Skeletal muscle tissue (tissue), 4 donors: ENCODE measurements around the gene PSAT1. TPM values are rescaled to one million over a fixed set of nuclear protein-coding genes. Genes with fewer than 3 reads are reported as not detected.

Source experiments
- H3K27ac ChIP-seq: one replicate; pipeline ENCODE4 v1.7.0; 2013; ENCODE audit warnings: mild to moderate bottlenecking, low read depth, low read length, inconsistent platforms
- H3K27me3 ChIP-seq, 3 donors: one replicate each; pipeline ENCODE4 v1.7.0; 2013; ENCODE audit warnings: low read length in 3 of 3; ENCODE audit not compliant: control insufficient read depth in 3 of 3, insufficient read depth in 3 of 3
- H3K36me3 ChIP-seq, 3 donors: one replicate each; pipeline ENCODE4 v1.7.0; 2013; ENCODE audit warnings: low read length in 3 of 3; ENCODE audit not compliant: control insufficient read depth in 3 of 3, insufficient read depth in 3 of 3
- H3K4me1 ChIP-seq, 3 donors: one replicate each; pipeline ENCODE4 v1.7.0; 2013; ENCODE audit warnings: low read length in 3 of 3, mild to moderate bottlenecking in 3 of 3; ENCODE audit not compliant: control insufficient read depth in 3 of 3, insufficient read depth in 3 of 3
- H3K4me3 ChIP-seq, 3 donors: one replicate each; pipeline ENCODE4 v1.7.0; 2013; ENCODE audit warnings: low read length in 3 of 3
- H3K9ac ChIP-seq, 3 donors: one replicate each; pipeline ENCODE4 v1.7.0; 2013; ENCODE audit warnings: low read length in 3 of 3, mild to moderate bottlenecking in 3 of 3, moderate library complexity in 2 of 3, low read depth in 1 of 3
- H3K9me3 ChIP-seq, 3 donors: one replicate each; pipeline ENCODE4 v1.7.0; 2013; ENCODE audit warnings: low read length in 3 of 3; ENCODE audit not compliant: control insufficient read depth in 3 of 3
- total RNA-seq: library from RNA; depleted of rRNA; stranded (reverse); fragments of >200 nt; gene quantifications from one replicate; pipeline ENCODE4 v1.2.3, GENCODE V29; 2014
- donor health status: Osteomylitis.

PSAT1 gene
- total RNA-seq, 1 donor from 2014 or later: 10.4 TPM

DNA sequence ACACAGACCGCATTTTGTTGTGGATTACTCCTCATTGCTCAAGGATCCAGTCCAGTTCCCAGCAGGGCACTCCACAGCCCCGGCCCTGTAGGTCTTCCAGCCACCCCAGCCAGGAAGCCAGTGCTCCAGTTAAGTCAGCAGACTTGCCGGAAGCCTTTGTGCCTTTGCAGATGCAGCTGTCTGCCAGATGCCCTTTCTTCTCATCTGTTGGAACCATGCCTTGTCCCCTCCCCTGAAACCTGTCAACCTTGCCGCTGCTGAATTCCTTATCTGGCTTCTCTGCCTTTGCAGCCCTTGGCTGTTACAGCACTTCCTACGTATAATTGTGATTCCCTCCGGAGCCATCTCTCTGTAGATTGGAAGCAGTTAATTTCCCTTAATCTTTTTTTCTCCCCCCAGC is 28.4 kb downstream of the PSAT1 start:
- Histone ChIP-seq H3K9me3 (no peaks in the 10 kb centered on the region), H3K27ac (no peak overlapping the region), H3K36me3 (no peaks in the 10 kb centered on the region), H3K27me3 (no peaks in the 10 kb centered on the region), H3K4me1 (no peaks in the 10 kb centered on the region), H3K9ac (no peak overlapping the region), H3K4me3 (no peak overlapping the region)

DNA sequence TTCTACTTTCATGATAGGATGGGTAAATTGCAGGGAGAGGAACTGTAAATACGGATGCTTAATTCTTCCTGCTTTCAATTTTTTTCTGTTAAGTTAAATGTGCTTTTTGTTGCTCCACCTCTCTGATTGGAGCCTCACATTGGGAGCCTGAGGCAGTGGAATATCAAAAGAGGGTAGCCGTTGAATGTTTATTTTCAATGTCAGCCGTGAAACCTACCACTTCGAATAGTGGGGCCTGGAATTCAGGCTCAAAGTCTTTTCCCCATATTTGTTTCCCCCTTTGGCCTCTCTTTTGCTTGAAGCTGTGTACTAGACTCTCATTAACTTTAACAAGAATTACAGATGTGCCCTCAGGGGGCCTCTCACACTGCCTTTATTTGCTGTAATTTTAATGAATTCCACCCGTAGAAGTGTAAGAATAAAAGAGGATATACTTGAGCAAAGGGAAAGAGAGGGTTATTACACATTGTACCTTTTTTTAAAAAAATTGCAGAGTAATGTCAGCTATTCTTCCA is 29.0 kb downstream of the PSAT1 start:
- Histone ChIP-seq H3K9ac (no peak overlapping the region), H3K36me3 (no peaks in the 10 kb centered on the region), H3K27ac (no peak overlapping the region), H3K9me3 (no peaks in the 10 kb centered on the region), H3K4me3 (no peak overlapping the region), H3K27me3 (no peaks in the 10 kb centered on the region), H3K4me1 (no peaks in the 10 kb centered on the region)

DNA sequence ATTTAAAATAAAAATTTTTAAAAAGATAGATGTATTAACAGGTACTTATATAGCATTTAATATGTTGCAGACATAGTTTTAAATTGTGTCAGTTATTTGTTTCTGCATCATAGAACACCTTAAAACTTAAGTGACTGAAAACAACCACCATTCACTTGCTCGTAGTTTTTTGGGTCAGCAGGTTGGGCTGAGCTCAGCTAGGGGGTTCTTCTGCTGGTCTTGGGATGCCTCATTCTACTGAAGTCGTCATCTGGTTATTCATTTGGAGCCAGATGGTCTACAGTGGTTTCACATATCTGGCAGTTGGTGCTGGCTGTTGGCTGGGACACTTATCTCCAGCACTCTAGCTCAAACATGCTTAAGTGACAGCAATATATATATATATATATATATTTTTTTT is 29.6 kb downstream of the PSAT1 start:
- Histone ChIP-seq H3K36me3 (no peaks in the 10 kb centered on the region), H3K27me3 (peaks cover 0 to 3% (median 0%) of the 10 kb centered on the region in 3 donors), H3K27ac (no peak overlapping the region), H3K9me3 (no peaks in the 10 kb centered on the region), H3K4me1 (no peaks in the 10 kb centered on the region), H3K4me3 (no peak overlapping the region), H3K9ac (no peak overlapping the region)

DNA sequence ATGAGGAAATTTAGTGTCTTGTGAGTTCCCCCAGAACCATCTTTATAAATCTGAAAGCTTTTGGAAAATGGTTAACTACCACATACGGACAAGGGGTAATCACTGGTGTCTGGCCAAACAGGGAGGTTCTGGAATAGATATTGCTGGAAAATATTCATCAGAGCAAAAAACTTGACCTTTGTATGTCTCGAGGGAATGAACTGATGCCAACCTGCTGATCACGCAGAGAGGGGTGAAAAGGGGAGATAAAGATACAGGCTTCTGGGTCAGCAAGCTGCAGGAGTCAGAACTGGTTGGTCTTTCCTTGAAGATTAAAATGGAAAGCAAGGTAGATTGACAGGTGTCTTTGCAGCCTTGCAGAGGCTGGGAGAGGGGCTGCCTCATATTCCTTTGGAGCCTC is 35.5 kb downstream of the PSAT1 start:
- Histone ChIP-seq H3K27ac (no peak overlapping the region), H3K4me1 (no peaks in the 10 kb centered on the region), H3K9me3 (no peaks in the 10 kb centered on the region), H3K27me3 (peaks cover 0 to 3% (median 0%) of the 10 kb centered on the region in 3 donors), H3K36me3 (no peaks in the 10 kb centered on the region), H3K4me3 (no peak overlapping the region), H3K9ac (no peak overlapping the region)

DNA sequence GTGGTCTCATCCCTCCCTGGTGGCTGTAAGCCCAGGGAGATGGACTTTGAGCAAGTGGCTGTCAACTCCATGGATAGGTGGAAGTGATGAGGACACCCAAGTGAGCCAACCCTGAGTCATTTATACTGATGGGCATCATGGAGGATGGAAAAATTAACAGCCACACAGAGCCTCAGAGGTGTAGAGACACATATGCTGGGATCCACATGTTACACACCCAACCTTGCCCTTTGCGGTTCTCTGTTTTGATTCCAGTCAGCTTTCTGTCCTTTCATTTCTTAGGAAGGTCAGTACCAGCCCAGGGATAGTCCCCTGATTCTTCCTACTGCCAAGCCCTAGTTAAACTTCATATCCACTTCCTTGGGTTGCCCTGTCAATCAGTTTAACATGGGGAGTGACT is 51.9 kb downstream of the PSAT1 start:
- Histone ChIP-seq H3K27ac (no peak overlapping the region), H3K4me1 (no peaks in the 10 kb centered on the region), H3K36me3 (no peaks in the 10 kb centered on the region), H3K4me3 (no peak overlapping the region), H3K9ac (no peak overlapping the region), H3K9me3 (no peaks in the 10 kb centered on the region), H3K27me3 (peaks cover 0 to 3% (median 0%) of the 10 kb centered on the region in 3 donors)

DNA sequence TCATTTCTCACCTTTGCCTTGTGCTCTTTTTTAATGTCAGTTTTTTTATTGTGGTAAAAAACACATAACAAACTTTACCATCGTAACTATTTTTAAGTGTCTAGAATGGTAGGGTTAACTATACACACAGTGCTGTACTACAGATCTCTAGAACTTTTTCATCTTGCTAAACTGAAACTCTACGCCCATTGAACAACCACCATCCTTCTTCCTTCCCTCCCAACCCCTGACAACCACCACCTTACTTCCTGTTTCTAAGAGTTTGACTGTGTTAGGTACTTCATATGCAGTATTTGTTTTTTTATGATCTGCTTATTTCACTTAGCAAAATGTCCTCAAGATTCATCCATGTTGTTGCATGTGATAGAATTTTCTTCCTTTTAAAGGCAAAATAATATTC is 54.9 kb downstream of the PSAT1 start:
- no peaks in the 10 kb centered on the region for H3K27me3 ChIP-seq
- no peaks in the 10 kb centered on the region for H3K36me3 ChIP-seq
- H3K9me3 ChIP-seq: no peaks in the 10 kb centered on the region
- H3K9ac ChIP-seq: no peak overlapping the region
- no peak overlapping the region for H3K27ac ChIP-seq
- no peak overlapping the region for H3K4me3 ChIP-seq
- H3K4me1 ChIP-seq: no peaks in the 10 kb centered on the region

DNA sequence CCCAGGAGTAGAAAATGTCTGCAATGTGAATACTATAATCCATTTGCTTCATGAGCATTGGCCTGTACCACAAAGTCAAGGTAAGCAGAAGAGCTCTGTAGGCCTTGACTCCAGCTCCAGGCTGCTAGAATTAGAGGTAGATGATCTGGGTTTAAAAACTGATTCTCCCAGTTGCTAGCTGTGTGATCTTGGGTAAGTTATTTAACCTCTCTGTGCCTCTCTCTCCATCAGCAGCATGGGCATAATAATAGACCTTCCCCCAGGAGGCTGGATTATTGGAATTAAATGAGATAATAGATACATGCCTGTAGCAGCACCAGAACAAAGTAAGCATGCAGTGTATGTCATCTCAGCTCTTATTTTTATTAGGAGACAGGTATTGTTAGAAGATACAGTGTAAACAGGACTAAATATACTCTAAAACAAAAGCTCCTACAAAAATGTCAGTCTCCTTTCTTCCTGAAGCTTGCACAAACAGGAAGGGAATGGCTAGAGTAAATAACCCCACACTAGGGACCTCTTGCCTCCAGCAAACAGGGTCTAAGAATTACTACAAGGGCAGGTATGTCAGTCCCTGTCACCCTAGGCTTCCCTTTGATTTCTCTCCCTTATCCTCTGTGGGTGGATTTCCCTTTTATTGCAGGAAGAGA is 57.5 kb downstream of the PSAT1 start:
- Histone ChIP-seq H3K27ac (no peak overlapping the region), H3K36me3 (no peaks in the 10 kb centered on the region), H3K4me1 (no peaks in the 10 kb centered on the region), H3K4me3 (no peak overlapping the region), H3K9me3 (no peaks in the 10 kb centered on the region), H3K9ac (no peak overlapping the region), H3K27me3 (no peaks in the 10 kb centered on the region)

DNA sequence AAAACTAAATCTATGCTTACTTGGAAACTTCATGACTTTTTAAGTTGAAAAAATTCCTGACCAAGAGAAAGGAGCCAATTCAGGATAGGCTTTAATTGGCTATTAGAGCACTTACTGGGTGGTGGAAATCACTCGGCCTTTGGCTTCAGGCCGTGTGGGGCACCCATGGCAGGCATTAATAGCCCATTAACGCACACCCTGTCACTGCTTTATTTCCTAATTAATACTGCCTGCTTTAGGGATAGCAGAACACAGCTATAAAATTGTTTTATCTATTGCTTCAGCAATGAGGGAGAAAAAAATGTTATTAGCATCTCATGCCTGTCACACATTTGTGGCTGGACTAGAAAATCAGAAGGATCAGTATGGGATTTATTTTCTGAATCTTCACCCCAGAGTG is 58.1 kb downstream of the PSAT1 start:
- no peak overlapping the region for H3K27ac ChIP-seq
- no peaks in the 10 kb centered on the region for H3K36me3 ChIP-seq
- H3K9me3 ChIP-seq: no peaks in the 10 kb centered on the region
- H3K27me3 ChIP-seq: no peaks in the 10 kb centered on the region
- H3K4me3 ChIP-seq: no peak overlapping the region
- H3K9ac ChIP-seq: no peak overlapping the region
- no peaks in the 10 kb centered on the region for H3K4me1 ChIP-seq

DNA sequence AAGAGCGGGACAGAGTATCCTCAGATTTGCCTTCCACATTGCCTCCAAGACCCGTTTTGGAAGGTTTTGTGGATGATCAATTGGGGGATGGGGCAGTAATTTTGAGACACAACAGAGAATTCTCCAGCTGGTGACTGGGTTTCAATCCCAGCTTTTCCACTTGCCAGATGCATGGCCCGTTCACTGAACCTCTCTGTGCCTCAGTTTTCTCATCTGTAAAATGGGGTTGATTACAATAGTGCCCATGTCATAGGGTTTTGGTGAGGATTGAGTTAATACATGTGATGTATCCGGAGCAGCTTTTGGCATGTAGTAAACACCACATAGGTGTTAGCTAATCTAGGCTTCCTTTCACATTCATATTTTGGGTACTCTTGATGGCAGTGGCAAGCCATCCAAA is 59.7 kb downstream of the PSAT1 start:
- H3K27me3 ChIP-seq: no peaks in the 10 kb centered on the region
- H3K27ac ChIP-seq: no peak overlapping the region
- H3K36me3 ChIP-seq: no peaks in the 10 kb centered on the region

DNA sequence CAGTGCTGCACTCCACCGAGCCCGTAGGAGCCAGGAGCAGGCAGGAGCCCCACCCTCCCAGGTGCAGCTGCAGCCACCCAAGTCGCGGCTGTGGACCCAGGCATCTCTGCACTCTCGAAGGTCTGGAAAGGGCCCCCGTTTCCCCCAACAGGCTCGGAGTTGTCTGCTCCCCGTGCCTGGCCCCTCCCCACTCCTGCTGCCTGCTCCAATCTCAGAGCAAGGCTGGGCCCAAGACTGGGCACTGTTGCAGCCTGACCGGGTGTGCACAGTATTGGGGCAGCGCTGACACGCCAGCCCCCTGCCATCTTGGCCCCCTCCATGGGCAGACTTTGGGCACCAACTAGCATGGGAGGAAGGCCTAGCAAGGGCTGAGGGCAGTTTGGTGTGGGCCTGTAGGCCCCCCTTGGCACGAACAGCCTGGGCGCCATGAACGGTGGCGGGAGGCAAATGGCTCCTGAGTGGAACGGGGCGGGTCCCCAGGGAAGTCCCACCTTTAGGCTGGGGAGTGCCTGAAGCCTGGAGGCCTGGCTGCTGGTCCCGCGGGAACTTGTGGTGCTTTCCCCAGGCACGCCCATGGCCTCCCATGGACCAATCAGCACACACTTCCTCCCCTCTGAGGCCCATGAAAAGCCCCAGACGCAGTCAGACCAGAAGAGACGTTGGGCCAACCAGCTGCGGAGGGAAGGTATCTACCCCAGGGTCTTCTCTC is 60.4 kb downstream of the PSAT1 start:
- Histone ChIP-seq H3K9me3 (no peaks in the 10 kb centered on the region), H3K27ac (no peak overlapping the region), H3K36me3 (no peaks in the 10 kb centered on the region), H3K9ac (no peak overlapping the region), H3K27me3 (no peaks in the 10 kb centered on the region), H3K4me1 (no peaks in the 10 kb centered on the region), H3K4me3 (no peak overlapping the region)

More for the DNA sequence above, 59.7 kb downstream of the PSAT1 start:
- H3K4me3 ChIP-seq: no peak overlapping the region
- H3K4me1 ChIP-seq: no peaks in the 10 kb centered on the region
- H3K9me3 ChIP-seq: no peaks in the 10 kb centered on the region
- no peak overlapping the region for H3K9ac ChIP-seq
